PC-3 (cell line): Measurements from ENCODE around the gene UGT2B15. TPM values are rescaled to one million over a fixed set of nuclear protein-coding genes. Genes with fewer than 3 reads are reported as not detected.
A peak's percentile ranks its signal among the peaks of the same experiment; 100 is the strongest.

Experiments used
- ATAC-seq: fragments of 200-7000 bp; cut with Tn5 transposase; 2 replicates; pipeline ENCODE4 v1.9.1; 2020; ENCODE audit warnings: mild to moderate bottlenecking, moderate library complexity
- BruUV-seq: library from RNA; stranded (reverse); fragments of 400-500 nt; replicated peaks from 2 replicates; lab custom pipeline; 2021; lab: Mats Ljungman, UMichigan
- CTCF ChIA-PET: fragments of 300-600 bp; sonication (Branson Sonifier 250); formaldehyde crosslinking; loops from one replicate; lab custom pipeline; 2022; ENCODE audit warnings: antibody characterized with exemption; lab: Charles Lee
- POLR2A ChIA-PET: fragments of 300-600 bp; sonication (Branson Sonifier 250); formaldehyde crosslinking; loops from one replicate; lab custom pipeline; 2022; ENCODE audit warnings: antibody characterized with exemption; ENCODE audit not compliant: unreplicated experiment; lab: Charles Lee
- DNase-seq: peaks from one replicate; pipeline ENCODE4 v3.0.0-alpha.2; 2015
- H2AFZ ChIP-seq: fragments of 300-600 bp; sonication (generic); 2 replicates; pipeline ENCODE4 v1.6.0; 2016; ENCODE audit warnings: antibody characterized with exemption, low read length
- H3F3A ChIP-seq: fragments of 300-600 bp; sonication (generic); one replicate; pipeline ENCODE4 v1.6.0; 2017; ENCODE audit warnings: antibody characterized with exemption, low read length, control low read depth, mild to moderate bottlenecking; ENCODE audit not compliant: unreplicated experiment
- H3K27ac ChIP-seq: fragments of 300-600 bp; sonication (generic); 2 replicates; pipeline ENCODE4 v1.5.1; 2016; ENCODE audit warnings: mild to moderate bottlenecking, low read length
- H3K27me3 ChIP-seq: fragments of 300-600 bp; sonication (generic); 2 replicates; pipeline ENCODE4 v1.6.1; 2016; ENCODE audit warnings: low read length, mixed read lengths
- H3K36me3 ChIP-seq: fragments of 300-600 bp; sonication (generic); 2 replicates; pipeline ENCODE4 v1.6.1; 2016; ENCODE audit warnings: low read depth, mixed run types, low read length, mixed read lengths
- H3K4me1 ChIP-seq: fragments of 300-600 bp; sonication (generic); 2 replicates; pipeline ENCODE4 v1.5.1; 2016; ENCODE audit warnings: low read length; ENCODE audit not compliant: insufficient read depth
- H3K4me2 ChIP-seq: fragments of 300-600 bp; sonication (generic); 2 replicates; pipeline ENCODE4 v1.6.0; 2016; ENCODE audit warnings: low read length
- H3K4me3 ChIP-seq: fragments of 300-600 bp; sonication (generic); 2 replicates; pipeline ENCODE4 v1.5.1; 2016; ENCODE audit warnings: mild to moderate bottlenecking, low read length, mixed read lengths
- H3K79me2 ChIP-seq: fragments of 300-600 bp; sonication (generic); 2 replicates; pipeline ENCODE4 v1.6.1; 2017; ENCODE audit warnings: low read length, mixed read lengths
- H3K9ac ChIP-seq: fragments of 300-600 bp; sonication (generic); 2 replicates; pipeline ENCODE4 v1.6.0; 2016; ENCODE audit warnings: mild to moderate bottlenecking, low read length
- H3K9me2 ChIP-seq: fragments of 300-600 bp; sonication (generic); replicated peaks from 2 replicates; pipeline ENCODE4 v1.6.1; 2016; ENCODE audit warnings: mixed run types, low read length, mixed read lengths
- H3K9me3 ChIP-seq: fragments of 300-600 bp; sonication (generic); 2 replicates; pipeline ENCODE4 v1.6.1; 2016; ENCODE audit warnings: low read length, mixed read lengths
- H4K20me1 ChIP-seq: fragments of 300-600 bp; sonication (generic); 2 replicates; pipeline ENCODE4 v1.6.1; 2016; ENCODE audit warnings: low read length, mixed read lengths
- EZH2 ChIP-seq: fragments of 300-600 bp; sonication (generic); IDR thresholded peaks from one replicate; pipeline ENCODE4 v1.6.1; 2017; ENCODE audit warnings: antibody characterized with exemption, mild to moderate bottlenecking, low read length; ENCODE audit not compliant: unreplicated experiment
- EZH2phosphoT487 ChIP-seq: fragments of 300-600 bp; sonication (generic); IDR thresholded peaks from 2 replicates; pipeline ENCODE4 v1.6.1; 2018; ENCODE audit warnings: mild to moderate bottlenecking, antibody characterized with exemption, low read length, borderline replicate concordance
- intact Hi-C: fragments of 100-400 bp; cut with micrococcal nuclease; formaldehyde crosslinking; loops from 2 replicates; pipeline ENCODE4 v1.9.0; 2023
- total RNA-seq: library from RNA; depleted of rRNA; stranded (reverse); fragments of >200 nt; gene quantifications from 2 replicates; pipeline ENCODE4 v1.2.3, GENCODE V29; 2014
- TF ChIP-seq, protein P1 (sequence below): fragments of 300-600 bp; sonication (generic); conservative IDR thresholded peaks from 2 replicates; pipeline ENCODE4 v1.5.1; 2017; ENCODE audit warnings: antibody characterized with exemption, low read depth, mild to moderate bottlenecking, low read length

UGT2B15 gene
- total RNA-seq, 1 experiment from 2014 or later: not detected

DNA sequence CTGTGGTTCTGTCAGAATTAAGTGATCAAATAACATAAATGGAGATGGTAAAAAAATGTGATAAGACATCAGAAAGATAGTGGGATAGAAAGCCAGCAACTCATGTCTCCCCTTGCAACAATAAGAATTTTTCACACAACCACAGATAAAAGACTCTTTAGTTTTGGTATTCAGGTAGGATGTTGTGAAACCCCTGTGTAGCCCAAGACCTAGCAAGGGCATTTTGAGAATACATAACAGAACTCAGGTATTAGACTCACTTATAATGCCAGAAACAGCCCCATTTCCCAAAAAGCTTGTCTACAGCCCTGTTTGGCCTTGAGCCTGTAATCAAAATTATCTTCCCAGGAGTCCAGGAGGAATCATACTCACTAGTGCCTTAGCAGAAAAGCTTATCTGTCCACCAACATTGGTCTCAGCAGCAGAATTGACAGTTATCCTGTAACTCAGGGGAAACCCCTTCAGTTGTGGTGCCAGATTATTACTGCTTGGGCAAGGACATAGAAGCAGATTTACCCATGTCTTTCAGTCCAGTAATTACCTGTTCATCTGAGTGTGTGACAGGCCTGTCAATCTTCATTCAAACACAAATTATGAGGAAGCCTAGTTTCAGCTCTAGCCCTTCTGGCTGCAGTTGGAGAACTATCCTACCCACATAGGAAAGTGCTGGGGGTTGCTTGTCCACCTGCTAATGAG, 53.3 kb downstream of the UGT2B15 start:
- ATAC-seq (no peak), DNase-seq (no peak)
- ChIA-PET POLR2A (no interaction called here), CTCF (no interaction called here)
- no TSS peak for BruUV-seq
- intact Hi-C loops: no loop called here
- H2AFZ ChIP-seq: no peak overlapping the region
- no peaks in the 10 kb centered on the region for H3K4me1 ChIP-seq
- no peaks in the 10 kb centered on the region for H3K79me2 ChIP-seq
- H4K20me1 ChIP-seq: no peaks in the 10 kb centered on the region
- no peak overlapping the region for H3K27ac ChIP-seq
- H3K36me3 ChIP-seq: no peaks in the 10 kb centered on the region
- no peaks in the 10 kb centered on the region for H3K9me2 ChIP-seq
- H3F3A ChIP-seq: no peaks in the 10 kb centered on the region
- no peak overlapping the region for H3K4me3 ChIP-seq
- H3K9ac ChIP-seq: no peak overlapping the region
- no peak overlapping the region for H3K4me2 ChIP-seq
- H3K27me3 ChIP-seq: no peaks in the 10 kb centered on the region
- TF ChIP-seq EZH2 (no peak), EZH2phosphoT487 (no peak)
- TF ChIP-seq, protein P1, sequence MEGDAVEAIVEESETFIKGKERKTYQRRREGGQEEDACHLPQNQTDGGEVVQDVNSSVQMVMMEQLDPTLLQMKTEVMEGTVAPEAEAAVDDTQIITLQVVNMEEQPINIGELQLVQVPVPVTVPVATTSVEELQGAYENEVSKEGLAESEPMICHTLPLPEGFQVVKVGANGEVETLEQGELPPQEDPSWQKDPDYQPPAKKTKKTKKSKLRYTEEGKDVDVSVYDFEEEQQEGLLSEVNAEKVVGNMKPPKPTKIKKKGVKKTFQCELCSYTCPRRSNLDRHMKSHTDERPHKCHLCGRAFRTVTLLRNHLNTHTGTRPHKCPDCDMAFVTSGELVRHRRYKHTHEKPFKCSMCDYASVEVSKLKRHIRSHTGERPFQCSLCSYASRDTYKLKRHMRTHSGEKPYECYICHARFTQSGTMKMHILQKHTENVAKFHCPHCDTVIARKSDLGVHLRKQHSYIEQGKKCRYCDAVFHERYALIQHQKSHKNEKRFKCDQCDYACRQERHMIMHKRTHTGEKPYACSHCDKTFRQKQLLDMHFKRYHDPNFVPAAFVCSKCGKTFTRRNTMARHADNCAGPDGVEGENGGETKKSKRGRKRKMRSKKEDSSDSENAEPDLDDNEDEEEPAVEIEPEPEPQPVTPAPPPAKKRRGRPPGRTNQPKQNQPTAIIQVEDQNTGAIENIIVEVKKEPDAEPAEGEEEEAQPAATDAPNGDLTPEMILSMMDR: no peak
- H3K9me3 ChIP-seq: no peaks in the 10 kb centered on the region

DNA sequence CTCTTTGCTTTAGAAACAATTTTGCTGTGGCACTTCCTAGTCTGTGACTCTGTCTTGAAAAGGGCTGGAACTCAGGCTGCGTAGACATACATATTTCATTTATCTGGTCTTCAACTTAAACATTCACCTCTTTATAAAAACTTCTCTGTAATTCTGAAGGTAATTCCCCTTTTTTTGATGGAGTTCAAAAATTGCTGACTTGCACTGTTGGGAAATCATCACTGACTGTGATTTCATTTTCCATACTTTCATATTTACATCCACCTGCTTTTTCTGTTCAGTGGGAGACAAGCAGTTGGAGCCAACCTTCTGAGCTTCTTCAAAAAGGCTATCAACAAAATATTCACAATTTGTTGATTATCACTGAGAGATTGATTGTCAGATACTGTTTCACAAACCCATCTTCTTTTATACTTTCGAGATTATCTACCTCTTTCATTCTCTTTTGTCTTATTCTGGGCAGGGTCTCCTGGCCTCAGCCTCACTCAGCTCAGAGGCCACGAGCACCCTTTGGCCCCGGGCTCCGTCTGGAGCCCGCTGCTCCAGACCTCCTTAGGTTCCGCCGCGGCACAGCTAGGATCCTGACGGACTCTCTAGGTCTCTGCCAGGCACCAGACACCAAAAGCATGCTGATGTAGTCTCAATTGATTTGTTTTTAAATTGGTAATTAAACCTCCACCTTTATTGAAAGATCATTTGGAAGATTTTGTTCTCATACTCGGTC, 54.6 kb downstream of the UGT2B15 start:
- no peaks in the 10 kb centered on the region for H3K36me3 ChIP-seq
- intact Hi-C loops: no loop called here
- H3F3A ChIP-seq: no peaks in the 10 kb centered on the region
- no TSS peak for BruUV-seq
- no peak overlapping the region for H3K4me3 ChIP-seq
- H2AFZ ChIP-seq: no peak overlapping the region
- no peaks in the 10 kb centered on the region for H3K9me3 ChIP-seq
- H3K79me2 ChIP-seq: no peaks in the 10 kb centered on the region
- no peak for TF ChIP-seq EZH2phosphoT487
- no peak for TF ChIP-seq EZH2
- TF ChIP-seq, protein P1: no peak
- H3K4me1 ChIP-seq: no peaks in the 10 kb centered on the region
- POLR2A ChIA-PET: no interaction called here
- H4K20me1 ChIP-seq: no peaks in the 10 kb centered on the region
- no peak overlapping the region for H3K27ac ChIP-seq
- no peak for DNase-seq
- CTCF ChIA-PET: no interaction called here
- no peaks in the 10 kb centered on the region for H3K9me2 ChIP-seq
- no peak for ATAC-seq
- H3K4me2 ChIP-seq: no peak overlapping the region
- no peak overlapping the region for H3K9ac ChIP-seq
- H3K27me3 ChIP-seq: no peaks in the 10 kb centered on the region

DNA sequence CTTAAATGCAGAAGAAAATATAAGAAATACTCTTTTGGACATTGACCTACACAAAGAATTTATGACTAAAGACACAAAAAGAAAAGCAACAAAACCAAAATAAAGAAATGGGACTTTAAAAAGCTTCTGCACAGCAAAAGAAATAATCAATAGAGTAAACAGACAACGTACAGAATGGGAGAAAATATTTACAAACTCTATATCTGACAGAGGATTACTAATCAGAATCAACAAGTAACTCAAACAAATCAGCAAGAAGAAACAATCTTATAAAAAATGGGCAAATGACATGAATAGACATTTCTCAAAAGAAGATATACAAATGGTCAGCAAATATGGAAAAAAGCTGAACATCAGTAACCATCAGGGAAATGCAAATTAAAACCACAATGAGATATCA, 56.7 kb downstream of the UGT2B15 start:
- no peak overlapping the region for H3K4me3 ChIP-seq
- ATAC-seq: peak; percentile 38; the same call in 1 of the 2 replicates
- no peaks in the 10 kb centered on the region for H4K20me1 ChIP-seq
- BruUV-seq: no TSS peak
- no peaks in the 10 kb centered on the region for H3K9me2 ChIP-seq
- H3K4me1 ChIP-seq: no peaks in the 10 kb centered on the region
- H3K79me2 ChIP-seq: no peaks in the 10 kb centered on the region
- H3K36me3 ChIP-seq: no peaks in the 10 kb centered on the region
- no peaks in the 10 kb centered on the region for H3K27me3 ChIP-seq
- H3K9ac ChIP-seq: no peak overlapping the region
- no peak for TF ChIP-seq EZH2
- TF ChIP-seq, protein P1: no peak
- no peak for TF ChIP-seq EZH2phosphoT487
- no peak overlapping the region for H3K4me2 ChIP-seq
- POLR2A ChIA-PET: no interaction called here
- H3K27ac ChIP-seq: no peak overlapping the region
- no peaks in the 10 kb centered on the region for H3F3A ChIP-seq
- CTCF ChIA-PET: no interaction called here
- no peak overlapping the region for H2AFZ ChIP-seq
- DNase-seq: no peak
- intact Hi-C loops: no loop called here
- no peaks in the 10 kb centered on the region for H3K9me3 ChIP-seq
